HG03108 (cell line): ENCODE results near the gene ETFDH.
"Not testable (repeated sequence)": the region's sequence is repeated elsewhere in the genome, so short reads cannot be mapped to it uniquely, and the experiment has no call there.

Experiments used
- ATAC-seq: cut with Tn5 transposase; IDR thresholded peaks from one replicate; pipeline ENCODE4 v1.9.1; 2021; ENCODE audit warnings: moderate library complexity; ENCODE audit not compliant: unreplicated experiment

Gene ETFDH

GRCh38 chr4:158676076-158676475 lies 4.0 kb downstream of the ETFDH start:
- no peak for ATAC-seq

GRCh38 chr4:158678767-158679166 lies 6.7 kb downstream of the ETFDH start:
- ATAC-seq: no peak

GRCh38 chr4:158681629-158682028 lies 9.5 kb downstream of the ETFDH start:
- no peak for ATAC-seq

- ATAC-seq: no peak
Measured at GRCh38 chr4:158682066-158682465, 10.0 kb downstream of the ETFDH start.

- no peak for ATAC-seq
Measured at GRCh38 chr4:158688813-158689212, 16.7 kb downstream of the ETFDH start.

GRCh38 chr4:158704274-158704673 lies 32.2 kb downstream of the ETFDH start:
- no peak for ATAC-seq

- no peak for ATAC-seq
Measured at GRCh38 chr4:158710814-158711213, 38.7 kb downstream of the ETFDH start.

GRCh38 chr4:158712622-158713021 lies 40.5 kb downstream of the ETFDH start:
- not testable (repeated sequence) for ATAC-seq

- no peak for ATAC-seq
Measured at GRCh38 chr4:158714937-158715336, 42.8 kb downstream of the ETFDH start.

GRCh38 chr4:158715802-158716201 lies 43.7 kb downstream of the ETFDH start:
- no peak for ATAC-seq

GRCh38 chr4:158721680-158722079 lies 49.6 kb downstream of the ETFDH start:
- no peak for ATAC-seq

GRCh38 chr4:158722291-158722916 lies 50.3 kb downstream of the ETFDH start:
- no peak for ATAC-seq

GRCh38 chr4:158722917-158723793 lies 51.1 kb downstream of the ETFDH start, which contains the start of gene PPID:
PPID (minus strand) TSS chr4:158723396; CDS start chr4:158723288, 108 bp downstream.
- peak; percentile 96 for ATAC-seq

- no peak for ATAC-seq
Measured at GRCh38 chr4:158724637-158725036, 52.5 kb downstream of the ETFDH start.

- no peak for ATAC-seq
Measured at GRCh38 chr4:158726633-158727032, 54.5 kb downstream of the ETFDH start.

- no peak for ATAC-seq
Measured at GRCh38 chr4:158728236-158728635, 56.1 kb downstream of the ETFDH start.

GRCh38 chr4:158729716-158730559 lies 57.8 kb downstream of the ETFDH start:
- ATAC-seq: peak; percentile 83

GRCh38 chr4:158738866-158739265 lies 66.8 kb downstream of the ETFDH start:
- ATAC-seq: no peak

GRCh38 chr4:158739600-158739999 lies 67.5 kb downstream of the ETFDH start:
- no peak for ATAC-seq

- no peak for ATAC-seq
Measured at GRCh38 chr4:158741326-158742021, 69.4 kb downstream of the ETFDH start.

- not testable (repeated sequence) for ATAC-seq
Measured at GRCh38 chr4:158746537-158746936, 74.4 kb downstream of the ETFDH start.
